BJ (cell line): ENCODE data around the gene CYP4X1. TPM values are rescaled to one million over a fixed set of nuclear protein-coding genes. Genes with fewer than 3 reads are reported as not detected.

Experiments
- CTCF ChIA-PET: fragments of 350-600 bp; formaldehyde crosslinking; extraction: SDS; loops from one replicate; lab custom pipeline; 2021; ENCODE audit warnings: antibody characterized with exemption, inconsistent platforms; lab: Yijun Ruan, JAX
- POLR2A ChIA-PET: fragments of 300-600 bp; sonication (Branson Sonifier 250); formaldehyde crosslinking; extraction: SDS; loops from one replicate; lab custom pipeline; 2021; ENCODE audit warnings: antibody characterized with exemption; lab: Charles Lee
- DNase-seq: peaks from one replicate; pipeline ENCODE4 v3.0.0-alpha.2; 2011; ENCODE audit warnings: low read depth
- H3K27me3 ChIP-seq: 2 replicates; pipeline ENCODE4 v1.6.0; 2011; ENCODE audit warnings: low read length; ENCODE audit not compliant: control insufficient read depth, insufficient read depth
- H3K36me3 ChIP-seq: 2 replicates; pipeline ENCODE4 v1.5.1; 2011; ENCODE audit warnings: low read length; ENCODE audit not compliant: control insufficient read depth, insufficient read depth
- H3K4me3 ChIP-seq: 2 replicates; pipeline ENCODE4 v1.5.1; 2011; ENCODE audit warnings: low read depth, mild to moderate bottlenecking, control low read depth, low read length
- CTCF ChIP-seq: IDR thresholded peaks from 2 replicates; pipeline ENCODE4 v1.5.1; 2011; ENCODE audit warnings: low read depth, mild to moderate bottlenecking, control low read depth, inconsistent platforms, low read length, moderate library complexity; ENCODE audit not compliant: insufficient read depth
- polyA plus RNA-seq: library from polyadenylated mRNA; depleted of rRNA; stranded (reverse); fragments of >200 nt; gene quantifications from 2 replicates; pipeline ENCODE4 v1.2.3, GENCODE V29; 2011

Gene CYP4X1
- polyA plus RNA-seq, 1 experiment, result not detected

- POLR2A ChIA-PET, result no interaction called here
- no peaks in the 10 kb centered on the region for H3K36me3 ChIP-seq
- CTCF ChIA-PET, result no interaction called here
- no peaks in the 10 kb centered on the region for H3K27me3 ChIP-seq
- H3K4me3 ChIP-seq, result no peak overlapping the region
- no peak for DNase-seq
- TF ChIP-seq CTCF, result no peak
Observed at GRCh38 chr1:47024141-47024801, 802 bp downstream of the CYP4X1 start.

- CTCF ChIA-PET, result interaction anchor here (1.2 kb wide), 1 partner anchor 11 kb away, joined by 3 read pairs; no protein-coding TSS in a partner anchor
- POLR2A ChIA-PET, result no interaction called here
- no peak for TF ChIP-seq CTCF
- Histone ChIP-seq H3K27me3 (no peaks in the 10 kb centered on the region), H3K36me3 (no peaks in the 10 kb centered on the region), H3K4me3 (no peak overlapping the region)
- no peak for DNase-seq
Observed at GRCh38 chr1:47030170-47030805, 6.8 kb downstream of the CYP4X1 start.

DNA sequence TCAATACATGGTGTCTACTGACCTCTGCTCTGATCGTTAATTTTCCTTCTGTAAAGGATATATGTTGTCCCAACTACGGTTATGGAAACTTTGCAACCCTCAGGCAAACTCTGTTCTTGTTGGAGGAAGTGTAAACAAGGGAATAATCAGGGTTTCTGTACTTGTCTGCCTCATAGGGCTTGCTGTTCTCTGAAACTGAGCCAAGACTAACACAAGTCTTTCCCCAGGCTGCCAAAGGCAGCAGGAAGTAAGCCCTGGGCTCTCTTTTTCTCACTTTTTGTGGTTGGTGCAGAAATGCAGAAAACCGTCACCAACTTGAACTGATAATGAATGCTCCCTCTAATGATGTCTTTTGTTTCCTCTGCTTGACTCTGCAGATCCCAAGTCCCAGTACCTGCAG is 7.6 kb downstream of the CYP4X1 start:
- CTCF ChIA-PET, result no interaction called here
- no peak for DNase-seq

GRCh38 chr1:47031585-47031984 is 8.1 kb downstream of the CYP4X1 start:
- no peak for TF ChIP-seq CTCF
- Histone ChIP-seq H3K36me3 (no peaks in the 10 kb centered on the region), H3K4me3 (no peak overlapping the region), H3K27me3 (no peaks in the 10 kb centered on the region)
- DNase-seq, result no peak
- ChIA-PET POLR2A (no interaction called here), CTCF (no interaction called here)

More for the DNA sequence above, 7.6 kb downstream of the CYP4X1 start:
- H3K4me3 ChIP-seq, result no peak overlapping the region
- no peaks in the 10 kb centered on the region for H3K27me3 ChIP-seq
- H3K36me3 ChIP-seq, result no peaks in the 10 kb centered on the region
- POLR2A ChIA-PET, result no interaction called here
- TF ChIP-seq CTCF, result no peak

GRCh38 chr1:47036764-47037163 is 13.3 kb downstream of the CYP4X1 start:
- Histone ChIP-seq H3K27me3 (no peaks in the 10 kb centered on the region), H3K36me3 (no peaks in the 10 kb centered on the region), H3K4me3 (no peak overlapping the region)
- TF ChIP-seq CTCF, result no peak
- POLR2A ChIA-PET, result no interaction called here
- CTCF ChIA-PET, result no interaction called here
- no peak for DNase-seq
